HEK293 (cell line): ENCODE data around the gene BCL2A1.
"Not testable (repeated sequence)": the region's sequence is repeated elsewhere in the genome, so short reads cannot be mapped to it uniquely, and the experiment has no call there.

Source experiments
- CTCF ChIA-PET: fragments of 350-600 bp; formaldehyde crosslinking; extraction: SDS; loops from one replicate; lab custom pipeline; 2021; ENCODE audit warnings: antibody characterized with exemption; lab: Yijun Ruan, JAX
- POLR2A ChIA-PET: fragments of 300-600 bp; formaldehyde crosslinking; extraction: SDS; loops from one replicate; lab custom pipeline; 2020; ENCODE audit warnings: antibody characterized with exemption, inconsistent platforms; lab: Yijun Ruan, JAX
- H3K27ac ChIP-seq: fragments of 200-500 bp; sonication (Bioruptor generic); 2 replicates; pipeline ENCODE4 v1.5.1; 2014; ENCODE audit warnings: low read depth, low read length, control low read depth, inconsistent platforms; ENCODE audit errors: extremely low read depth
- H3K36me3 ChIP-seq, 2 experiments: fragments of 200-500 bp in 1 of 2; sonication (Bioruptor generic) in 1 of 2; 1 replicate in 1 of 2; 2 replicates in 1 of 2; pipeline ENCODE4 v1.5.1; 2014 to 2017; ENCODE audit warnings: inconsistent platforms in 2 of 2, low read length in 2 of 2; ENCODE audit not compliant: control insufficient read depth in 2 of 2, insufficient read depth in 1 of 2
- H3K4me1 ChIP-seq: fragments of 200-500 bp; sonication (Bioruptor generic); 2 replicates; pipeline ENCODE4 v1.5.1; 2014; ENCODE audit warnings: mild to moderate bottlenecking, low read length, inconsistent platforms; ENCODE audit not compliant: control insufficient read depth, insufficient read depth
- H3K4me3 ChIP-seq: 2 replicates; pipeline ENCODE4 v1.5.1; 2011; ENCODE audit warnings: low read depth, mild to moderate bottlenecking, control low read depth, low read length, moderate library complexity
- H3K9me3 ChIP-seq: fragments of 200-500 bp; sonication (Bioruptor generic); 2 replicates; pipeline ENCODE4 v1.5.1; 2014; ENCODE audit warnings: low read depth, low read length, inconsistent platforms; ENCODE audit not compliant: control insufficient read depth, insufficient read depth
- ELK4 ChIP-seq: IDR thresholded peaks from 2 replicates; pipeline ENCODE4 v1.6.1; 2011; ENCODE audit warnings: mild to moderate bottlenecking, low read depth, low read length, borderline replicate concordance
- MYNN ChIP-seq: fragments of 450-650 bp; formaldehyde crosslinking; IDR thresholded peaks from 2 replicates; pipeline ENCODE4 v1.5.1; 2016; ENCODE audit warnings: missing biosample characterization, missing genetic modification characterization, borderline replicate concordance
- PRDM6 ChIP-seq: fragments of 450-650 bp; formaldehyde crosslinking; IDR thresholded peaks from 2 replicates; pipeline ENCODE4 v1.5.1; 2017; ENCODE audit warnings: missing biosample characterization, missing genetic modification characterization
- WT1 ChIP-seq: fragments of 450-650 bp; formaldehyde crosslinking; IDR thresholded peaks from 2 replicates; pipeline ENCODE4 v1.5.1; 2016; ENCODE audit warnings: missing biosample characterization, missing genetic modification characterization
- ZBTB20 ChIP-seq: fragments of 450-650 bp; formaldehyde crosslinking; IDR thresholded peaks from 2 replicates; pipeline ENCODE4 v1.5.1; 2016; ENCODE audit warnings: missing biosample characterization, missing genetic modification characterization
- ZEB2 ChIP-seq: fragments of 450-650 bp; formaldehyde crosslinking; IDR thresholded peaks from 2 replicates; pipeline ENCODE4 v1.5.1; 2016; ENCODE audit warnings: missing biosample characterization, missing genetic modification characterization
- ZNF112 ChIP-seq: fragments of 450-650 bp; formaldehyde crosslinking; IDR thresholded peaks from 2 replicates; pipeline ENCODE4 v1.5.0; 2017; ENCODE audit warnings: missing biosample characterization, missing genetic modification characterization
- ZNF114 ChIP-seq: fragments of 450-650 bp; formaldehyde crosslinking; IDR thresholded peaks from 2 replicates; pipeline ENCODE4 v1.5.0; 2017; ENCODE audit warnings: missing biosample characterization, missing genetic modification characterization
- ZNF157 ChIP-seq: fragments of 450-650 bp; formaldehyde crosslinking; IDR thresholded peaks from 2 replicates; pipeline ENCODE4 v1.5.1; 2016; ENCODE audit warnings: missing biosample characterization, missing genetic modification characterization
- ZNF174 ChIP-seq: fragments of 450-650 bp; formaldehyde crosslinking; IDR thresholded peaks from 2 replicates; pipeline ENCODE4 v1.5.0; 2017; ENCODE audit warnings: missing biosample characterization, mild to moderate bottlenecking, missing genetic modification characterization
- ZNF404 ChIP-seq: fragments of 450-650 bp; formaldehyde crosslinking; IDR thresholded peaks from 2 replicates; pipeline ENCODE4 v1.5.1; 2017; ENCODE audit warnings: missing biosample characterization, missing genetic modification characterization
- ZNF449 ChIP-seq: fragments of 450-650 bp; formaldehyde crosslinking; IDR thresholded peaks from 2 replicates; pipeline ENCODE4 v1.5.1; 2017; ENCODE audit warnings: missing biosample characterization, mild to moderate bottlenecking, missing genetic modification characterization, moderate library complexity
- ZNF514 ChIP-seq: fragments of 450-650 bp; formaldehyde crosslinking; IDR thresholded peaks from 2 replicates; pipeline ENCODE4 v1.5.1; 2016; ENCODE audit warnings: missing biosample characterization, missing genetic modification characterization
- ZNF776 ChIP-seq: fragments of 450-650 bp; formaldehyde crosslinking; IDR thresholded peaks from 2 replicates; pipeline ENCODE4 v1.5.0; 2017; ENCODE audit warnings: missing biosample characterization, missing genetic modification characterization, borderline replicate concordance
- TF ChIP-seq, protein P1 (sequence below): fragments of 450-650 bp; formaldehyde crosslinking; IDR thresholded peaks from 2 replicates; pipeline ENCODE4 v1.5.1; 2016; ENCODE audit warnings: missing biosample characterization, missing genetic modification characterization
- TF ChIP-seq, protein P2 (sequence below): fragments of 450-650 bp; formaldehyde crosslinking; IDR thresholded peaks from 2 replicates; pipeline ENCODE4 v1.5.1; 2016; ENCODE audit warnings: missing biosample characterization, missing genetic modification characterization, borderline replicate concordance

Gene BCL2A1

GRCh38 chr15:80015156-80015555 lies 44.2 kb upstream of the BCL2A1 start (continued):
- TF ChIP-seq ZEB2 (tag by site-specific recombination) (no peak), MYNN (no peak), ZNF114 (tag by site-specific recombination) (no peak), ZNF514 (tag by site-specific recombination) (no peak), ZNF157 (tag by site-specific recombination) (no peak)

- POLR2A ChIA-PET: interaction anchor here (0.6 kb wide), 1 partner anchor 595 kb away, joined by 3 read pairs; no protein-coding TSS in a partner anchor
- not testable (repeated sequence) for H3K4me1 ChIP-seq
Observed at GRCh38 chr15:80014186-80014585, 43.2 kb upstream of the BCL2A1 start.

DNA sequence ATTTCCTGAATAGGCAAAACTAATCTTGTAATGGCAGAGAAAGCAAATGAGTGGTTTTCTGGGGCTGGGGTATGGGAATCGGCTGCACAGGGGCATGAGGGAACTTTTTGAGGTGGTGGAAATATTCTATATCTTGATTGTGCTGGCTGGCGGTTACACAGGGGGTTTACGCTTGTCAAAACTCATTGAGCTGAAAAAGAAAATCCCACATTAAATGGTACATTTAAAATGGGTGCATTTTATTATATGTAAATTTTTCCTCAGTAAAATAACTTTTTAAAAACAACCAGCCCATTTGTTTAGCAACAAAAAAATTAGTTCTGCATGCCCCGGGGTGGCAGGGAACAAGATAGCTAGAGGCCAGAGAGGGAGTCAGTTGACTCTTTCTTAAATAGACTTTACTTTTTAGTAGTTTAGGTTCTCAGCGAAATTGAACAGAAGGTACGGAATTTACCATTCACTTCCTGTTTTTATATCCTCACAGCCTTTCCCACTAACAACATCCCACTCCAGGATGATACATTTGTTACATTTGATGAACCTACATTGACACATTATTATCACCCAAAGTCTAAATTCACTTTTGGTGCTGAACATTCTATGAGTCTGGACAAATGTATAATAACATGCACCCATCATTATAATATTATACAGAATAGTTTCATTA lies 41.2 kb upstream of the BCL2A1 start:
- TF ChIP-seq ZNF112 (tag by site-specific recombination) (no peak), ZBTB20 (tag by site-specific recombination) (no peak), ZNF174 (tag by site-specific recombination) (no peak), ELK4 (no peak), ZNF449 (tag by site-specific recombination) (no peak), PRDM6 (tag by site-specific recombination) (no peak), ZNF776 (tag by site-specific recombination) (no peak), WT1 (tag by site-specific recombination) (no peak), ZNF404 (tag by site-specific recombination) (no peak)
- TF ChIP-seq, protein P1, sequence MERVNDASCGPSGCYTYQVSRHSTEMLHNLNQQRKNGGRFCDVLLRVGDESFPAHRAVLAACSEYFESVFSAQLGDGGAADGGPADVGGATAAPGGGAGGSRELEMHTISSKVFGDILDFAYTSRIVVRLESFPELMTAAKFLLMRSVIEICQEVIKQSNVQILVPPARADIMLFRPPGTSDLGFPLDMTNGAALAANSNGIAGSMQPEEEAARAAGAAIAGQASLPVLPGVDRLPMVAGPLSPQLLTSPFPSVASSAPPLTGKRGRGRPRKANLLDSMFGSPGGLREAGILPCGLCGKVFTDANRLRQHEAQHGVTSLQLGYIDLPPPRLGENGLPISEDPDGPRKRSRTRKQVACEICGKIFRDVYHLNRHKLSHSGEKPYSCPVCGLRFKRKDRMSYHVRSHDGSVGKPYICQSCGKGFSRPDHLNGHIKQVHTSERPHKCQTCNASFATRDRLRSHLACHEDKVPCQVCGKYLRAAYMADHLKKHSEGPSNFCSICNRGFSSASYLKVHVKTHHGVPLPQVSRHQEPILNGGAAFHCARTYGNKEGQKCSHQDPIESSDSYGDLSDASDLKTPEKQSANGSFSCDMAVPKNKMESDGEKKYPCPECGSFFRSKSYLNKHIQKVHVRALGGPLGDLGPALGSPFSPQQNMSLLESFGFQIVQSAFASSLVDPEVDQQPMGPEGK (tag by site-specific recombination): no peak
- TF ChIP-seq, protein P2, sequence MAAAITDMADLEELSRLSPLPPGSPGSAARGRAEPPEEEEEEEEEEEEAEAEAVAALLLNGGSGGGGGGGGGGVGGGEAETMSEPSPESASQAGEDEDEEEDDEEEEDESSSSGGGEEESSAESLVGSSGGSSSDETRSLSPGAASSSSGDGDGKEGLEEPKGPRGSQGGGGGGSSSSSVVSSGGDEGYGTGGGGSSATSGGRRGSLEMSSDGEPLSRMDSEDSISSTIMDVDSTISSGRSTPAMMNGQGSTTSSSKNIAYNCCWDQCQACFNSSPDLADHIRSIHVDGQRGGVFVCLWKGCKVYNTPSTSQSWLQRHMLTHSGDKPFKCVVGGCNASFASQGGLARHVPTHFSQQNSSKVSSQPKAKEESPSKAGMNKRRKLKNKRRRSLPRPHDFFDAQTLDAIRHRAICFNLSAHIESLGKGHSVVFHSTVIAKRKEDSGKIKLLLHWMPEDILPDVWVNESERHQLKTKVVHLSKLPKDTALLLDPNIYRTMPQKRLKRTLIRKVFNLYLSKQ (tag by site-specific recombination): no peak
- Histone ChIP-seq H3K9me3 (no peaks in the 10 kb centered on the region), H3K27ac (no peak overlapping the region), H3K4me3 (no peak overlapping the region), H3K4me1 (no peaks in the 10 kb centered on the region), H3K36me3 (no peaks in the 10 kb centered on the region; a peak in 1 of 3 replicates)
- ChIA-PET CTCF (interaction anchor here (0.7 kb wide), 2 partner anchors 10 to 19 kb away, joined by 3 read pairs; no protein-coding TSS in a partner anchor), POLR2A (no interaction called here)

More at GRCh38 chr15:80014186-80014585, 43.2 kb upstream of the BCL2A1 start:
- H3K36me3 ChIP-seq, H3K9me3 ChIP-seq, H3K4me3 ChIP-seq, CTCF ChIA-PET, H3K27ac ChIP-seq: not testable (repeated sequence)
